A549 (cell line): ENCODE measurements around the gene GOLGA5. TPM values are rescaled to one million over a fixed set of nuclear protein-coding genes. Genes with fewer than 3 reads are reported as not detected.
"Not testable (repeated sequence)": the region's sequence is repeated elsewhere in the genome, so short reads cannot be mapped to it uniquely, and the experiment has no call there.

Source experiments
- ATAC-seq, 2 experiments: fragments of 200-7000 bp in 1 of 2; fragments of >200 bp in 1 of 2; cut with Nextera tagmentation in 1 of 2; cut with Tn5 transposase in 1 of 2; 3 replicates each; pipeline versions ENCODE4 v1.8.0 to v1.9.1; 2018 to 2020; ENCODE audit warnings: mild to moderate bottlenecking in 1 of 2, moderate library complexity in 1 of 2
- CTCF ChIA-PET: fragments of 300-600 bp; sonication (Branson Sonifier 250); formaldehyde crosslinking; extraction: SDS; loops from one replicate; lab custom pipeline; 2021; ENCODE audit warnings: antibody characterized with exemption, inconsistent platforms; lab: Yijun Ruan, JAX
- POLR2A ChIA-PET: fragments of 350-600 bp; formaldehyde crosslinking; extraction: SDS; loops from one replicate; lab custom pipeline; 2021; ENCODE audit warnings: antibody characterized with exemption, inconsistent platforms; lab: Yijun Ruan, JAX
- DNase-seq, 2 experiments: peaks; one replicate each; pipeline versions ENCODE4 v3.0.0 to v3.0.0-alpha.2; 2011 to 2016; ENCODE audit warnings: low read depth in 1 of 2, low spot score in 1 of 2
- FAIRE-seq: peaks from 2 replicates; lab custom pipeline; 2011; peaks lifted over from hg19 to GRCh38; lab: Jason Lieb, UNC
- H3K27ac ChIP-seq, 2 experiments: fragments of >200 bp; sonication (Bioruptor Twin); formaldehyde crosslinking; 3 replicates each; pipeline ENCODE4 v1.5.1; 2016 to 2017
- H3K4me1 ChIP-seq: fragments of >200 bp; sonication (Bioruptor Twin); formaldehyde crosslinking; 3 replicates; pipeline ENCODE4 v1.6.1; 2016
- H3K4me2 ChIP-seq: fragments of >200 bp; sonication (Bioruptor Twin); formaldehyde crosslinking; 3 replicates; pipeline ENCODE4 v1.6.1; 2016
- H3K4me3 ChIP-seq: fragments of >200 bp; sonication (Bioruptor Twin); formaldehyde crosslinking; 3 replicates; pipeline ENCODE4 v1.5.1; 2016
- H3K9me3 ChIP-seq: fragments of >200 bp; sonication (Bioruptor Twin); formaldehyde crosslinking; 3 replicates; pipeline ENCODE4 v1.6.1; 2016
- CBX2 ChIP-seq: fragments of 200-600 bp; sonication (generic); IDR thresholded peaks from 2 replicates; pipeline ENCODE4 v1.6.1; 2016; ENCODE audit warnings: low read depth, mild to moderate bottlenecking, borderline replicate concordance
- CEBPB ChIP-seq, 2 experiments: fragments of >200 bp in 1 of 2; sonication (Bioruptor Twin) in 1 of 2; formaldehyde crosslinking in 1 of 2; IDR thresholded peaks; 2 replicates each; pipeline ENCODE4 v1.6.1; 2012 to 2016
- CHD2 ChIP-seq: fragments of 150-350 bp; IDR thresholded peaks from 2 replicates; pipeline ENCODE4 v1.6.1; 2014; ENCODE audit warnings: low read length; ENCODE audit not compliant: partially characterized antibody
- EHF ChIP-seq: fragments of 250-450 bp; sonication (Bioruptor Pico); IDR thresholded peaks from 2 replicates; pipeline ENCODE4 v1.5.0; 2020; ENCODE audit warnings: mild to moderate bottlenecking
- EP300 ChIP-seq, 2 experiments: fragments of >200 bp; sonication (Bioruptor Twin); formaldehyde crosslinking; IDR thresholded peaks; 2 replicates in 1 of 2; 3 replicates in 1 of 2; pipeline ENCODE4 v1.6.1; 2016 to 2017
- FOSB ChIP-seq: fragments of 250-450 bp; sonication (Bioruptor Pico); IDR thresholded peaks from 2 replicates; pipeline ENCODE4 v1.5.0; 2020; ENCODE audit warnings: mild to moderate bottlenecking, moderate library complexity
- HOXB13 ChIP-seq: fragments of 250-450 bp; sonication (Bioruptor Pico); IDR thresholded peaks from 2 replicates; pipeline ENCODE4 v1.5.0; 2020; ENCODE audit warnings: low read depth, mild to moderate bottlenecking, moderate library complexity
- JUN ChIP-seq, 2 experiments: fragments of >200 bp; sonication (Bioruptor Twin); formaldehyde crosslinking; IDR thresholded peaks; 2 replicates in 1 of 2; 3 replicates in 1 of 2; pipeline ENCODE4 v1.6.1; 2016 to 2017
- MAFK ChIP-seq: fragments of 450-650 bp; IDR thresholded peaks from 2 replicates; pipeline ENCODE4 v1.6.1; 2014; ENCODE audit not compliant: partially characterized antibody
- NFE2L2 ChIP-seq: fragments of 150-350 bp; conservative IDR thresholded peaks from 2 replicates; pipeline ENCODE4 v1.6.1; 2014; ENCODE audit warnings: low read length
- PHF8 ChIP-seq: fragments of 200-600 bp; sonication (generic); IDR thresholded peaks from 2 replicates; pipeline ENCODE4 v1.6.1; 2016; ENCODE audit warnings: low read depth, mild to moderate bottlenecking, antibody characterized with exemption, moderate library complexity, borderline replicate concordance
- POLR2AphosphoS2 ChIP-seq: conservative IDR thresholded peaks from 2 replicates; pipeline ENCODE4 v1.6.1; 2012; ENCODE audit warnings: low read length, improper control_type of control experiment, inconsistent platforms
- RARB ChIP-seq: fragments of 250-450 bp; sonication (Bioruptor Pico); IDR thresholded peaks from 2 replicates; pipeline ENCODE4 v1.8.0; 2021; ENCODE audit warnings: mild to moderate bottlenecking, moderate library complexity
- RFX5 ChIP-seq: fragments of 450-650 bp; IDR thresholded peaks from 2 replicates; pipeline ENCODE4 v1.7.1; 2014; ENCODE audit warnings: antibody characterized with exemption, mild to moderate bottlenecking, moderate library complexity
- SMC3 ChIP-seq: fragments of >200 bp; sonication (Bioruptor Twin); formaldehyde crosslinking; IDR thresholded peaks from 3 replicates; pipeline ENCODE4 v1.6.1; 2018; ENCODE audit warnings: inconsistent platforms
- TP53 ChIP-seq: fragments of 250-450 bp; sonication (Bioruptor Pico); IDR thresholded peaks from 2 replicates; pipeline ENCODE4 v1.5.0; 2021; ENCODE audit warnings: mild to moderate bottlenecking, moderate library complexity
- ZC3H11A ChIP-seq: fragments of 450-650 bp; IDR thresholded peaks from 2 replicates; pipeline ENCODE4 v1.6.1; 2014; ENCODE audit warnings: antibody characterized with exemption, mild to moderate bottlenecking
- ZFP36 ChIP-seq: fragments of 450-650 bp; IDR thresholded peaks from 2 replicates; pipeline ENCODE4 v1.6.1; 2014; ENCODE audit warnings: borderline replicate concordance; ENCODE audit not compliant: partially characterized antibody
- WGBS: methylation state at CpG from one replicate; pipeline ENCODE4 v1.1.6; 2017; ENCODE audit errors: missing lambda C conversion rate; 5-methylcytosine and 5-hydroxymethylcytosine counted together
- polyA plus RNA-seq, 4 experiments: library from polyadenylated mRNA; depleted of rRNA in 3 of 4; stranded (reverse); fragments of >200 nt; fragmentation: RNase III in 1 of 4; extraction: RNeasy Plus Mini Kit Qiagen cat#74134 plus additional on column Dnase treatment in 1 of 4; gene quantifications; 2 replicates in 3 of 4; 3 replicates in 1 of 4; pipeline ENCODE4 v1.2.3, GENCODE V29; 2011 to 2017
- TF ChIP-seq, protein P1 (sequence below): fragments of 250-450 bp; sonication (Bioruptor Pico); IDR thresholded peaks from 2 replicates; pipeline ENCODE4 v1.5.0; 2020; ENCODE audit warnings: low read depth, mild to moderate bottlenecking, moderate library complexity
- TF ChIP-seq, protein P2 (sequence below): IDR thresholded peaks from 2 replicates; pipeline ENCODE4 v1.6.1; 2012
- TF ChIP-seq, protein P3 (sequence below): fragments of >200 bp; sonication (Bioruptor Twin); formaldehyde crosslinking; IDR thresholded peaks from 3 replicates; pipeline ENCODE4 v1.6.1; 2016

Gene GOLGA5
- polyA plus RNA-seq, 2 of the 4 experiments (the other 2 are of a cell fraction): 31.9 to 53.8 TPM

DNA sequence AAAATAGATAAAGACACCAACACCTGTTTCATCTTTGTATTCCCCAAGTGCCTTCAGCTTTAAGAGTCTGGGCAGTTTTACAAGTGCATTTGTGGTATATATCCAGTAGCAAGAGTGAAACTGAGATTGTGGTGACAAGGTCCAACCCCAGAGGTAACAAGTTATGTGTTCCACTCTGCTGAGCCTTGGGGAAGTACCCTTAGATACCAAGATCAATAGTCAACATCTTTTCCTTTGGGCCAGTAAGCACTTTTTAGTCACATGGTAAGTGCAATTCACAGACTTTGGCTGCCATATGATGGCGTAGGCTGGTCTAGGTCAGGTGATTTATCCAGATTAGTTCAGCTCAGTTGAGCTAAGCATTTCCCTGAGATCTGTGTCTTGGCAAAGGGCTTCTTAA lies 25.9 kb upstream of the GOLGA5 start:
- ATAC-seq, H3K9me3 ChIP-seq, POLR2A ChIA-PET, DNase-seq, FAIRE-seq, H3K27ac ChIP-seq, H3K4me3 ChIP-seq, H3K4me1 ChIP-seq, H3K4me2 ChIP-seq: not testable (repeated sequence)
- 75% methylated on average over 1 of the region's 1 CpG for WGBS
- CTCF ChIA-PET: interaction anchor here (2.8 kb wide), 1 partner anchor 16 kb away, joined by 15 read pairs; no protein-coding TSS in a partner anchor

DNA sequence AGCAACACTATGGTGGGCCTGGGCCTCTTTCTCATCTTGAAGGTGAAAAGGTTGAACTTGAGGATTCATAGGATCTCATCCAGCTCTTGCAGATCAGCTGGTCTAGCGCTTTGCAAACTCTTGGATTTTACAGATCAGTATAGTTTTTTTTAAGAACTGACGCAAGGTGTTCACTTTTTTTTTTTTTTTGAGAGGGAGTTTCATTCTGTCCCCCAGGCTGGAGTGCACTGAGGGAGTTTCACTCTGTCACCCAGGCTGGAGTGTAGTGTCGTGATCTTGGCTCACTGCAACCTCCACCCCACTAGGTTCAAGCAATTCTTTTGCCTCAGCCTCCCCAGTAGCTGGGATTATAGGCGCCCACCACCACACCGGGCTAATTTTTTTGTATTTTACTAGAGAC lies 25.3 kb upstream of the GOLGA5 start:
- ATAC-seq (no peak), DNase-seq (no peak), FAIRE-seq (no peak)
- Histone ChIP-seq H3K9me3 (no peaks in the 10 kb centered on the region), H3K27ac (no peak overlapping the region), H3K4me1 (no peaks in the 10 kb centered on the region), H3K4me2 (no peak overlapping the region), H3K4me3 (no peak overlapping the region)
- CTCF ChIA-PET: no interaction called here
- POLR2A ChIA-PET: no interaction called here
- TF ChIP-seq JUN (IDR thresholded peaks at IDR 0.05) (no peak), CHD2 (no peak), NFE2L2 (no peak)
- WGBS: 88% methylated on average over 5 of the region's 5 CpGs

DNA sequence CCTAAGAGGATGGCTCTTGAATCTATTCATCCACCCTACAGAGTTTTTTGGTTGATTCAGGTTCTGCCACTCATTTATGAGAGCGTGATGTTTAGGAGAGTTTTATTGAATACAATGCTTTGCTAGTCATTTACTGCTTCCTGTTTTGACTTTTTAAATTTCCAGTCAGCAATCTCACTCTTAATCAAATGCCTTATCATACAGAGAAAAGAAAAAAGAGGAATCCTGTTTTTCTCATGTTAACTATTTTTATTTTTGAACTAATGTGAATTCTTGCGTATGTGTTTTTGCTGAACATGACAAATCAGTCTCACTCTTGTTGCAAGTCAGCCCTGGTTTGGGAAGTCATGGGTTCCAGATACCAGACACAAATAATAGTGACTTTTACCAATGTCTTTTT lies 23.6 kb upstream of the GOLGA5 start:
- FAIRE-seq (no peak), DNase-seq (no peak), ATAC-seq (no peak)
- Histone ChIP-seq H3K4me2 (no peak overlapping the region), H3K4me1 (no peaks in the 10 kb centered on the region), H3K9me3 (no peaks in the 10 kb centered on the region), H3K4me3 (no peak overlapping the region), H3K27ac (no peak overlapping the region)
- POLR2A ChIA-PET: no interaction called here
- TF ChIP-seq MAFK: peak; percentile 8
- no peak for TF ChIP-seq EHF (CRISPR knock-in tag)
- CTCF ChIA-PET: interaction anchor here (0.8 to 1.5 kb wide), 3 partner anchors 10 to 281 kb away, joined by 3 to 5 read pairs (median 4); no protein-coding TSS in a partner anchor
- WGBS: 89% methylated on average over 2 of the region's 2 CpGs

DNA sequence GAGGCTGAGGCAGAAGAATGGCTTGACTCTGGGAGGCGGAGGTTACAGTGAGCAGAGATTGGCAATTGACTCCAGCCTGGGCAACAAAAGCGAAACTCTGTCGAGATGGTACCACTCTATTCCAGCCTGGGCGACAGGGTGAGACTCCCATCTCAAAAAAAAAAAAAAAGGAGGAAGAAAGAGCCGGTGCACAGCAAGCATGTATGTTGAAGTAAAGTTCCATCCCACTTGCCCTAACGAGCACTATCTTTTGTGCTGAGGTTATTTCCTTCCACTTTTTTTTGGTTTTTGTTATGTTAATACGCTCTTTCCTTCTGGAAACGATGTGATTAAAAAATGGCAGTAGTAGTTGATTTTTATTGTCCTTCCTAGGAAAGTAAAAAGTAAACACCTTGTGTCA lies 19.5 kb upstream of the GOLGA5 start:
- ATAC-seq (no peak), FAIRE-seq (no peak), DNase-seq (no peak)
- Histone ChIP-seq H3K9me3 (no peaks in the 10 kb centered on the region), H3K4me2 (no peak overlapping the region), H3K4me1 (no peaks in the 10 kb centered on the region), H3K4me3 (no peak overlapping the region), H3K27ac (no peak overlapping the region)
- POLR2A ChIA-PET: no interaction called here
- WGBS: 86% methylated on average over 8 of the region's 8 CpGs
- CTCF ChIA-PET: no interaction called here
- TF ChIP-seq, protein P1, sequence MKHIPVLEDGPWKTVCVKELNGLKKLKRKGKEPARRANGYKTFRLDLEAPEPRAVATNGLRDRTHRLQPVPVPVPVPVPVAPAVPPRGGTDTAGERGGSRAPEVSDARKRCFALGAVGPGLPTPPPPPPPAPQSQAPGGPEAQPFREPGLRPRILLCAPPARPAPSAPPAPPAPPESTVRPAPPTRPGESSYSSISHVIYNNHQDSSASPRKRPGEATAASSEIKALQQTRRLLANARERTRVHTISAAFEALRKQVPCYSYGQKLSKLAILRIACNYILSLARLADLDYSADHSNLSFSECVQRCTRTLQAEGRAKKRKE (CRISPR knock-in tag): no peak
- TF ChIP-seq CEBPB (IDR thresholded peaks at IDR 0.05) (no peak), ZFP36 (no peak), PHF8 (no peak), HOXB13 (CRISPR knock-in tag) (no peak), ZC3H11A (no peak), EP300 (IDR thresholded peaks at IDR 0.05) (no peak), SMC3 (no peak), CBX2 (no peak), RARB (no peak), POLR2AphosphoS2 (no peak), RFX5 (no peak), TP53 (CRISPR knock-in tag) (no peak), FOSB (CRISPR knock-in tag) (no peak)
- TF ChIP-seq, protein P2, sequence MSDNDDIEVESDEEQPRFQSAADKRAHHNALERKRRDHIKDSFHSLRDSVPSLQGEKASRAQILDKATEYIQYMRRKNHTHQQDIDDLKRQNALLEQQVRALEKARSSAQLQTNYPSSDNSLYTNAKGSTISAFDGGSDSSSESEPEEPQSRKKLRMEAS: no peak
- TF ChIP-seq, protein P3, sequence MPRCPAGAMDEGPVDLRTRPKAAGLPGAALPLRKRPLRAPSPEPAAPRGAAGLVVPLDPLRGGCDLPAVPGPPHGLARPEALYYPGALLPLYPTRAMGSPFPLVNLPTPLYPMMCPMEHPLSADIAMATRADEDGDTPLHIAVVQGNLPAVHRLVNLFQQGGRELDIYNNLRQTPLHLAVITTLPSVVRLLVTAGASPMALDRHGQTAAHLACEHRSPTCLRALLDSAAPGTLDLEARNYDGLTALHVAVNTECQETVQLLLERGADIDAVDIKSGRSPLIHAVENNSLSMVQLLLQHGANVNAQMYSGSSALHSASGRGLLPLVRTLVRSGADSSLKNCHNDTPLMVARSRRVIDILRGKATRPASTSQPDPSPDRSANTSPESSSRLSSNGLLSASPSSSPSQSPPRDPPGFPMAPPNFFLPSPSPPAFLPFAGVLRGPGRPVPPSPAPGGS: no peak

DNA sequence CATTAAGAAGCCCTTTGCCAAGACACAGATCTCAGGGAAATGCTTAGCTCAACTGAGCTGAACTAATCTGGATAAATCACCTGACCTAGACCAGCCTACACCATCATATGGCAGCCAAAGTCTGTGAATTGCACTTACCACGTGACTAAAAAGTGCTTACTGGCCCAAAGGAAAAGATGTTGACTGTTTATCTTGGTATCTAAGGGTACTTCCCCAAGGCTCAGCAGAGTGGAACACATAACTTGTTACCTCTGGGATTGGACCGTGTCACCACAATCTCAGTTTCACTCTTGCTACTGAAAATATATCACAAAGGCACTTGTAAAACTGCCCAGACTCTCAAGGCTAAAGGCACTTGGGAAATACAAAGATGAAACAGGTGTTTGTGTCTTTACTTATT lies 18.8 kb upstream of the GOLGA5 start:
- POLR2A ChIA-PET, H3K4me3 ChIP-seq, FAIRE-seq, ATAC-seq, H3K9me3 ChIP-seq, H3K4me1 ChIP-seq, H3K27ac ChIP-seq, DNase-seq, H3K4me2 ChIP-seq: not testable (repeated sequence)
- CTCF ChIA-PET: interaction anchor here (0.6 to 1.7 kb wide), 2 partner anchors 11 to 77 kb away, joined by 3 to 4 read pairs; no protein-coding TSS in a partner anchor
- WGBS: 22% methylated on average over 2 of the region's 2 CpGs

DNA sequence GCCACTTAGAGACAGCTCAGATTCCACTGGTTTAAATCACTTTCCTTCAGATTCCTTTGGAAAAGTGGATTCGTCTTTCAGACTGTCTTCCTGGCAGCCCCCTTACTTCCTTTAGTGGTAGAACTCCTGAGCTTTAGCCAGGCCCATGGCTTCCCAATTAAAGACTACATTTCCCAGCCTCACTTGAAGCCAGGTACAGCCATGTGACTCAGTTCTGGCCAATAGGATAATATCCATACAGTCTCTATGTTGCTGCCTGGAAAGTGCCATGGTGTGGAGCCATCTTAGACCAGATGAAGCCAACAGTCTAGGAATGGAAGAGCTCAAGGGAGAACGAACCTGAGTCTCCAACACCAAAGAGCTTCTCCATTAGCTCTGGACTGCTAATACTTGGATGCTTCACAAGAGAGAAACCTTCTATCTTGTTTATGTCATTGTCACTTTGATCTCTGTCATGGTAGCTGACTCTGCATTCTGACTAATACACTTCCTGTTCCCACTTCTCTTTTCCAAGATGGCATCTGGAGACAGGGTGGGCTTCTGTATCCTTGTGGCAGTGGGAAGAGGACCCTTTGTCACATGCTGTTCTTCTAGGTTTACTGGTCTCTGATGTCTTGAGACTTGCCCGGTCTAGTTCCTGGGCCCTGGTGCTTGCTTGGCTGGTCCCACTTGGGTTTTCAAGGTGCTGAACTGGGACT lies 15.1 kb upstream of the GOLGA5 start:
- peak overlapping the region in 1 of 2 experiments; percentile 59; a peak in 1 of 6 replicates for H3K27ac ChIP-seq
- peak in 1 of 2 experiments; percentile 83; a peak in 3 of 6 replicates for ATAC-seq
- WGBS: 79% methylated on average over 3 of the region's 3 CpGs
- H3K4me2 ChIP-seq, FAIRE-seq, H3K4me1 ChIP-seq, H3K4me3 ChIP-seq, H3K9me3 ChIP-seq, POLR2A ChIA-PET: not testable (repeated sequence)
- peak in 1 of 2 experiments; percentile 28 for DNase-seq
- CTCF ChIA-PET: interaction anchor here (1.1 to 5.8 kb wide), 3 partner anchors 30 to 67 kb away, joined by 3 to 132 read pairs (median 3); partner anchors contain the start of gene LGMN
